KMS-11 (cell line): Measurements from ENCODE around the gene DISC1.
"Not testable (repeated sequence)": the region's sequence is repeated elsewhere in the genome, so short reads cannot be mapped to it uniquely, and the experiment has no call there.

Source experiments
- H2AFZ ChIP-seq: fragments of 200-600 bp; sonication (generic); 2 replicates; pipeline ENCODE4 v1.6.1; 2016; ENCODE audit warnings: antibody characterized with exemption, mixed run types, low read depth
- H3K27ac ChIP-seq: fragments of 200-600 bp; sonication (generic); 2 replicates; pipeline ENCODE4 v1.6.1; 2016; ENCODE audit warnings: mild to moderate bottlenecking, mixed run types
- H3K27me3 ChIP-seq: fragments of 200-600 bp; sonication (generic); 2 replicates; pipeline ENCODE4 v1.6.1; 2017; ENCODE audit warnings: mild to moderate bottlenecking, low read depth, mixed run types, moderate library complexity; ENCODE audit not compliant: insufficient read depth
- H3K36me3 ChIP-seq: fragments of 200-600 bp; sonication (generic); 2 replicates; pipeline ENCODE4 v1.6.1; 2017; ENCODE audit warnings: mild to moderate bottlenecking, mixed run types; ENCODE audit not compliant: insufficient read depth
- H3K4me1 ChIP-seq: fragments of 200-600 bp; sonication (generic); 2 replicates; pipeline ENCODE4 v1.6.1; 2016; ENCODE audit warnings: mild to moderate bottlenecking, low read depth, mixed run types; ENCODE audit not compliant: poor library complexity, severe bottlenecking
- H3K4me2 ChIP-seq: fragments of 200-600 bp; sonication (generic); 2 replicates; pipeline ENCODE4 v1.7.0; 2016; ENCODE audit warnings: mild to moderate bottlenecking, mixed run types
- H3K4me3 ChIP-seq: fragments of 200-600 bp; sonication (generic); IDR thresholded peaks from 2 replicates; pipeline ENCODE4 v1.6.1; 2017; ENCODE audit warnings: low read depth, low read length, mixed read lengths; ENCODE audit not compliant: insufficient read depth
- H3K79me2 ChIP-seq: fragments of 200-600 bp; sonication (generic); 2 replicates; pipeline ENCODE4 v1.6.1; 2016; ENCODE audit warnings: low read depth, mixed run types; ENCODE audit not compliant: insufficient read depth
- H3K9ac ChIP-seq: fragments of 200-600 bp; sonication (generic); 2 replicates; pipeline ENCODE4 v1.6.1; 2016; ENCODE audit warnings: mild to moderate bottlenecking, mixed run types
- H4K20me1 ChIP-seq: fragments of 200-600 bp; sonication (generic); 2 replicates; pipeline ENCODE4 v1.6.1; 2016; ENCODE audit warnings: mild to moderate bottlenecking, mixed run types; ENCODE audit not compliant: insufficient read depth
- CTCF ChIP-seq: fragments of 200-600 bp; sonication (generic); conservative IDR thresholded peaks from 2 replicates; pipeline ENCODE4 v1.6.1; 2017; ENCODE audit warnings: low read depth, mild to moderate bottlenecking, antibody characterized with exemption, low read length, moderate library complexity, mixed read lengths

DISC1 gene

DNA sequence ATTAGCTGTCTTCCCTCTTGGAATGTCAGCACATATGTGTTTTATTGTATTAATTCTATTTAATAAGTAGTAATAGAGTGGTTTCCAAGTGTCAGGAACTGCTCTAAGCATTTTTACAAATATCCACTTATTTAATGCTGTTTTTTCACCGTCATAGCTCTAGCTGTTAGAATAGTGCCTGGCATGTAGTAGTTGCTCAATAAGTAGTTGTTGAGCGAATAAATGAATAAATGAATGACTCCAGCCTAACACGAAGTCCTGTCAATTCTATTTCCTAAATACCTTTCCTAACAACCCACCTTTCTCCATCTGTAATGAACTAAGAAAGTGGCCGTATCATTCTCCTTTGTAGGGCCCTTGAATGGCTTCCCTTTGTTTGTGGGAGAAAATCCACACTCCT is 312.5 kb downstream of the DISC1 start:
- no peaks in the 10 kb centered on the region for H3K4me1 ChIP-seq
- no peaks in the 10 kb centered on the region for H3K36me3 ChIP-seq
- TF ChIP-seq CTCF = no peak
- no peak overlapping the region for H3K4me2 ChIP-seq
- no peak overlapping the region for H3K27ac ChIP-seq
- H3K79me2 ChIP-seq = no peaks in the 10 kb centered on the region
- no peaks in the 10 kb centered on the region for H4K20me1 ChIP-seq
- H3K9ac ChIP-seq = no peak overlapping the region
- H2AFZ ChIP-seq = no peak overlapping the region
- H3K4me3 ChIP-seq = no peak overlapping the region
- H3K27me3 ChIP-seq = no peaks in the 10 kb centered on the region

- H3K79me2 ChIP-seq = no peaks in the 10 kb centered on the region
- H3K27me3 ChIP-seq = no peaks in the 10 kb centered on the region
- no peaks in the 10 kb centered on the region for H3K4me1 ChIP-seq
- TF ChIP-seq CTCF = no peak
- no peak overlapping the region for H2AFZ ChIP-seq
- H3K9ac ChIP-seq = no peak overlapping the region
- no peaks in the 10 kb centered on the region for H3K36me3 ChIP-seq
- H3K4me2 ChIP-seq = no peak overlapping the region
- no peak overlapping the region for H3K4me3 ChIP-seq
- H3K27ac ChIP-seq = no peak overlapping the region
- H4K20me1 ChIP-seq = no peaks in the 10 kb centered on the region
These were observed 313.5 kb downstream of the DISC1 start for GRCh38 chr1:231940116-231940515.

DNA sequence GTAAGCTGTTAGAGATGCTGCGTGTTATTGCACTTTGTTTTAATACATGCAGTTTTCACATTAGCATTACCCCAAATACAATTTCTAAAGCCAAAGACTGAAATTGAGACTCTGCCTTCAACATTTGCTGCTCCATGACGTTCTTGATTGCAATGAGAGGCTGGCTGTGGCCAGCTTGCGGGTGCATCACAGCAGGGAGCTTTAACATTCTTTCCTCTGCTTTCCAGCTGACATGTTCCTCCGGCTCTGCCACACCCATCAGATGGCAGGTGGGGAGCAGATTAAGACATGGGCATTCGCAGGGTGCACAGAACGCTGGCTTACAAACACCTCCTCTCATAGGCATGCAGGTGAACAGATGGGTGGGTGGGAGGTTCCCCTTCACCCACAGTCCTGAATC is 314.1 kb downstream of the DISC1 start:
- H3K9ac ChIP-seq = no peak overlapping the region
- H3K27me3 ChIP-seq = no peaks in the 10 kb centered on the region
- no peak overlapping the region for H2AFZ ChIP-seq
- no peaks in the 10 kb centered on the region for H3K36me3 ChIP-seq
- no peaks in the 10 kb centered on the region for H4K20me1 ChIP-seq
- no peaks in the 10 kb centered on the region for H3K79me2 ChIP-seq
- H3K4me2 ChIP-seq = no peak overlapping the region
- H3K4me1 ChIP-seq = no peaks in the 10 kb centered on the region
- no peak for TF ChIP-seq CTCF
- no peak overlapping the region for H3K27ac ChIP-seq
- H3K4me3 ChIP-seq = no peak overlapping the region

- Histone ChIP-seq H3K9ac (no peak overlapping the region), H3K4me2 (no peak overlapping the region), H4K20me1 (no peaks in the 10 kb centered on the region), H3K79me2 (no peaks in the 10 kb centered on the region), H3K4me3 (no peak overlapping the region), H3K4me1 (no peaks in the 10 kb centered on the region), H3K27me3 (no peaks in the 10 kb centered on the region), H3K27ac (no peak overlapping the region), H3K36me3 (no peaks in the 10 kb centered on the region), H2AFZ (no peak overlapping the region)
- no peak for TF ChIP-seq CTCF
These were observed 316.5 kb downstream of the DISC1 start for GRCh38 chr1:231943084-231943483.

DNA sequence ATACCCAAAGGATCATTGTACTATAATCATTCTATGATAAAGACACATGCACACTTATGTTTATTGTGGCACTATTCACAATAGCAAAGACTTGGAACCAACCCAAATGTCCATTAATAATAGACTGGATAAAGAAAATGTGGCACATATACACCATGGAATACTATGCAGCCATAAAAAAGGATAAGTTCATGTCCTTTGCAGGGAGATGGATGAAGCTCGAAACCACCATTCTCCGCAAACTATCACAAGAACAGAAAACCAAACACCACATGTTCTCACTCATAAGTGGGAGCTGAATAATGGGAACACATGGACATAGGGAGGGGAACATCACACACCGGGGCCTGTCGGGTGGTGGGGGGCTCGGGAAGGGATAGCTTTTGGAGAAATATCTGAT is 321.5 kb downstream of the DISC1 start:
- H4K20me1 ChIP-seq, H3K27me3 ChIP-seq, H3K9ac ChIP-seq, H3K79me2 ChIP-seq, H3K4me2 ChIP-seq, H2AFZ ChIP-seq, H3K4me1 ChIP-seq, H3K36me3 ChIP-seq, H3K27ac ChIP-seq, H3K4me3 ChIP-seq: not testable (repeated sequence)
